Measurements from ENCODE around the gene ORC1.
"Not testable (repeated sequence)": the region's sequence is repeated elsewhere in the genome, so short reads cannot be mapped to it uniquely, and the experiment has no call there.

Gene ORC1

GRCh38 chr1:52399629-52400028 is 4.6 kb downstream of the ORC1 start:
- no peak for DNase-seq (ENCODE audit: low read depth)
- no peak overlapping the region for H3K4me3 ChIP-seq (replicated peaks; ENCODE audit: low read depth, low read length)
- TF ChIP-seq CTCF (IDR thresholded peaks at IDR 0.05; ENCODE audit: low read length, missing control alignments) = no peak

- DNase-seq (ENCODE audit: low read depth) = no peak
- H3K4me3 ChIP-seq (replicated peaks; ENCODE audit: low read depth, low read length) = no peak overlapping the region
- TF ChIP-seq CTCF (IDR thresholded peaks at IDR 0.05; ENCODE audit: low read length, missing control alignments) = no peak
Measured at GRCh38 chr1:52393174-52393573, 11.0 kb downstream of the ORC1 start.

GRCh38 chr1:52386458-52386857 is 17.8 kb downstream of the ORC1 start:
- no peak for TF ChIP-seq CTCF (IDR thresholded peaks at IDR 0.05; ENCODE audit: low read length, missing control alignments)
- no peak for DNase-seq (ENCODE audit: low read depth)
- no peak overlapping the region for H3K4me3 ChIP-seq (replicated peaks; ENCODE audit: low read depth, low read length)

- TF ChIP-seq CTCF (IDR thresholded peaks at IDR 0.05; ENCODE audit: low read length, missing control alignments) = no peak
Measured at GRCh38 chr1:52385376-52385775, 18.8 kb downstream of the ORC1 start.

GRCh38 chr1:52369851-52370250 is 34.4 kb downstream of the ORC1 start:
- not testable (repeated sequence) for H3K4me3 ChIP-seq (replicated peaks; ENCODE audit: low read depth, low read length); DNase-seq (ENCODE audit: low read depth)

More at GRCh38 chr1:52385376-52385775, 18.8 kb downstream of the ORC1 start:
- no peak for DNase-seq (ENCODE audit: low read depth)
- H3K4me3 ChIP-seq (replicated peaks; ENCODE audit: low read depth, low read length) = no peak overlapping the region

- TF ChIP-seq CTCF (IDR thresholded peaks at IDR 0.05; ENCODE audit: low read length, missing control alignments) = peak; percentile 30
- peak overlapping the region; percentile 45 for H3K4me3 ChIP-seq (replicated peaks; ENCODE audit: low read depth, low read length)
- DNase-seq (ENCODE audit: low read depth) = peak; percentile 37
Measured at GRCh38 chr1:52368383-52369172, 35.6 kb downstream of the ORC1 start.

GRCh38 chr1:52367272-52367671 is 37.0 kb downstream of the ORC1 start:
- no peak for TF ChIP-seq CTCF (IDR thresholded peaks at IDR 0.05; ENCODE audit: low read length, missing control alignments)
- H3K4me3 ChIP-seq (replicated peaks; ENCODE audit: low read depth, low read length) = no peak overlapping the region
- DNase-seq (ENCODE audit: low read depth) = no peak

Data from fibroblast of pulmonary artery (primary cell).